ENCODE results near the gene LSG1. TPM values are rescaled to one million over a fixed set of nuclear protein-coding genes. Genes with fewer than 3 reads are reported as not detected.

LSG1 gene
- total and polyA plus RNA-seq, 2 experiments from 2014 or later: 49.2 to 57.1 TPM

DNA sequence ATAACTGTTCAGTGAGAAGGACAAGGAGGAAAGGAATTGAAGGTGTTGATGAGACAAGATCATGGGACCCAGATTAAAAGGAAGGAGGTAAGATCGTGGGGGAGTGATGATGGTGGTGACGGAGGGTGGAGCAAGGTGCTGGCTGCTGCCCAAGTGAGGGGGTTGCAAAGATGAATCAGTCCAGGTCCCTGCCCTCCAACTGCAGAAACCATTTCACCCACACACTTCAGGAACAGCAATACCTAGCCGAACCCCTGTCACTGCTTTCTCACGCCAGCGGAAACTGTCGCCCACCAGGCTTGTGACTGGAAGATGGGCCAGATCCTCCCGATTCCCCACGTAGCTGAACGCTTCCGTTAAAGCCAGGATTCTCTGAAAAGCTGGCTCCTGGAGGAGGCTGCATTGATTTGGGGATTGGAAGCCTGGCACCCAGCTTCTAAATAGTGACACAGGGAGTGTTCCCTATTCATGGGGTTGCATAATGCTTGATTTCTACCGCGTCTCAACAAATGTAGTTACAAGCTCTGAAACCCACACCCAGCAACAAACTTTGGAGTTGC is 3.2 kb upstream of the LSG1 start (continued):
- TF ChIP-seq ZNF331 (CRISPR knock-in tag; IDR thresholded peaks at IDR 0.05; ENCODE audit: low read depth): no peak
- TF ChIP-seq, protein P1, sequence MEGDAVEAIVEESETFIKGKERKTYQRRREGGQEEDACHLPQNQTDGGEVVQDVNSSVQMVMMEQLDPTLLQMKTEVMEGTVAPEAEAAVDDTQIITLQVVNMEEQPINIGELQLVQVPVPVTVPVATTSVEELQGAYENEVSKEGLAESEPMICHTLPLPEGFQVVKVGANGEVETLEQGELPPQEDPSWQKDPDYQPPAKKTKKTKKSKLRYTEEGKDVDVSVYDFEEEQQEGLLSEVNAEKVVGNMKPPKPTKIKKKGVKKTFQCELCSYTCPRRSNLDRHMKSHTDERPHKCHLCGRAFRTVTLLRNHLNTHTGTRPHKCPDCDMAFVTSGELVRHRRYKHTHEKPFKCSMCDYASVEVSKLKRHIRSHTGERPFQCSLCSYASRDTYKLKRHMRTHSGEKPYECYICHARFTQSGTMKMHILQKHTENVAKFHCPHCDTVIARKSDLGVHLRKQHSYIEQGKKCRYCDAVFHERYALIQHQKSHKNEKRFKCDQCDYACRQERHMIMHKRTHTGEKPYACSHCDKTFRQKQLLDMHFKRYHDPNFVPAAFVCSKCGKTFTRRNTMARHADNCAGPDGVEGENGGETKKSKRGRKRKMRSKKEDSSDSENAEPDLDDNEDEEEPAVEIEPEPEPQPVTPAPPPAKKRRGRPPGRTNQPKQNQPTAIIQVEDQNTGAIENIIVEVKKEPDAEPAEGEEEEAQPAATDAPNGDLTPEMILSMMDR (conservative IDR thresholded peaks at IDR 0.05; ENCODE audit: low read depth in 2 of 2): no peak
- TF ChIP-seq STAT1 (IDR thresholded peaks at IDR 0.05; ENCODE audit: unreplicated experiment): no peak

DNA sequence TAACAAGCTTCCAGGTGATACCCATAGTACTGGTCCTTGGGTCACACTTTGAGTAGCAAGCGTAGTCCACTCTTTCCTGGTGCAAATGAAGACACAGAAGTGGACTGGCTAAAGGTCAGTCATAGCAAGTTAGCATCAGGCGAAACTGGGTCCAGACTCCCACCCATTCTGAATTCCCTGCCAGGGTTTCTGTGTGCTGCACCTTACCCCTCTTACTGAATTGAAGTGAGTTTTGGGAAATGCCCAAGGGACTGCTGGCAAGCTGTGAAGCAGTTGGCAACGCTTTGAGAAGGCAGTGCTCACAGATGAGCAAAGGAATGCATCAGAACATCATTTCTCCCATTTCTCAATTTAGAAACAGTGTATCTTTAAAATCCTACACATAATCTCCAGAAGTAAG is 1.8 kb upstream of the LSG1 start:
- Histone ChIP-seq H3K79me2 (replicated peaks; ENCODE audit: insufficient read depth) (peaks cover 31% of the 10 kb centered on the region), H3K4me2 (no peak overlapping the region), H3K27ac (ENCODE audit: low read depth) (no peak overlapping the region), H2AFZ (no peak overlapping the region), H3F3A (replicated peaks; ENCODE audit: low read depth) (no peaks in the 10 kb centered on the region), H3K27me3 (ENCODE audit: insufficient read depth) (no peaks in the 10 kb centered on the region), H3K36me3 (ENCODE audit: insufficient read depth) (peaks cover 4% of the 10 kb centered on the region; the same call in 1 of the 2 replicates), H3K4me1 (ENCODE audit: insufficient read depth) (peaks cover 3% of the 10 kb centered on the region), H3K4me3 (no peak overlapping the region), H3K9me2 (ENCODE audit: insufficient read depth) (no peaks in the 10 kb centered on the region), H4K20me1 (replicated peaks; ENCODE audit: insufficient read depth) (peaks cover 9% of the 10 kb centered on the region)
- Mint-ChIP-seq H3K4me1 (peaks cover 9% of the 10 kb centered on the region), H3K9me3 (no peaks in the 10 kb centered on the region), H3K36me3 (ENCODE audit: low read depth) (peaks cover 11% of the 10 kb centered on the region; the same call in 2 of the 3 replicates), H3K27ac (no peak overlapping the region), H3K4me3 (peak overlapping the region; percentile 34; the same call in 1 of the 3 replicates), H3K27me3 (ENCODE audit: insufficient read depth, low read depth, poor library complexity) (peaks cover 4% of the 10 kb centered on the region)
- DNase-seq (ENCODE audit: low spot score): no peak
- no peak for ATAC-seq
- TF ChIP-seq JUNB (IDR thresholded peaks at IDR 0.05; ENCODE audit: unreplicated experiment) (no peak), STAT1 (IDR thresholded peaks at IDR 0.05; ENCODE audit: unreplicated experiment) (no peak), EZH2phosphoT487 (IDR thresholded peaks at IDR 0.05; ENCODE audit: unreplicated experiment) (no peak), EZH2 (IDR thresholded peaks at IDR 0.05; ENCODE audit: low read depth, unreplicated experiment) (no peak), POLR2AphosphoS5 (IDR thresholded peaks at IDR 0.05; ENCODE audit: low read depth) (no peak), NANOG (IDR thresholded peaks at IDR 0.05; ENCODE audit: borderline replicate concordance) (no peak), ZNF114 (CRISPR knock-in tag; IDR thresholded peaks at IDR 0.05) (no peak), ZNF331 (CRISPR knock-in tag; IDR thresholded peaks at IDR 0.05; ENCODE audit: low read depth) (no peak), CREB1 (CRISPR knock-in tag; IDR thresholded peaks at IDR 0.05; ENCODE audit: low read depth) (no peak)
- TF ChIP-seq, protein P2, sequence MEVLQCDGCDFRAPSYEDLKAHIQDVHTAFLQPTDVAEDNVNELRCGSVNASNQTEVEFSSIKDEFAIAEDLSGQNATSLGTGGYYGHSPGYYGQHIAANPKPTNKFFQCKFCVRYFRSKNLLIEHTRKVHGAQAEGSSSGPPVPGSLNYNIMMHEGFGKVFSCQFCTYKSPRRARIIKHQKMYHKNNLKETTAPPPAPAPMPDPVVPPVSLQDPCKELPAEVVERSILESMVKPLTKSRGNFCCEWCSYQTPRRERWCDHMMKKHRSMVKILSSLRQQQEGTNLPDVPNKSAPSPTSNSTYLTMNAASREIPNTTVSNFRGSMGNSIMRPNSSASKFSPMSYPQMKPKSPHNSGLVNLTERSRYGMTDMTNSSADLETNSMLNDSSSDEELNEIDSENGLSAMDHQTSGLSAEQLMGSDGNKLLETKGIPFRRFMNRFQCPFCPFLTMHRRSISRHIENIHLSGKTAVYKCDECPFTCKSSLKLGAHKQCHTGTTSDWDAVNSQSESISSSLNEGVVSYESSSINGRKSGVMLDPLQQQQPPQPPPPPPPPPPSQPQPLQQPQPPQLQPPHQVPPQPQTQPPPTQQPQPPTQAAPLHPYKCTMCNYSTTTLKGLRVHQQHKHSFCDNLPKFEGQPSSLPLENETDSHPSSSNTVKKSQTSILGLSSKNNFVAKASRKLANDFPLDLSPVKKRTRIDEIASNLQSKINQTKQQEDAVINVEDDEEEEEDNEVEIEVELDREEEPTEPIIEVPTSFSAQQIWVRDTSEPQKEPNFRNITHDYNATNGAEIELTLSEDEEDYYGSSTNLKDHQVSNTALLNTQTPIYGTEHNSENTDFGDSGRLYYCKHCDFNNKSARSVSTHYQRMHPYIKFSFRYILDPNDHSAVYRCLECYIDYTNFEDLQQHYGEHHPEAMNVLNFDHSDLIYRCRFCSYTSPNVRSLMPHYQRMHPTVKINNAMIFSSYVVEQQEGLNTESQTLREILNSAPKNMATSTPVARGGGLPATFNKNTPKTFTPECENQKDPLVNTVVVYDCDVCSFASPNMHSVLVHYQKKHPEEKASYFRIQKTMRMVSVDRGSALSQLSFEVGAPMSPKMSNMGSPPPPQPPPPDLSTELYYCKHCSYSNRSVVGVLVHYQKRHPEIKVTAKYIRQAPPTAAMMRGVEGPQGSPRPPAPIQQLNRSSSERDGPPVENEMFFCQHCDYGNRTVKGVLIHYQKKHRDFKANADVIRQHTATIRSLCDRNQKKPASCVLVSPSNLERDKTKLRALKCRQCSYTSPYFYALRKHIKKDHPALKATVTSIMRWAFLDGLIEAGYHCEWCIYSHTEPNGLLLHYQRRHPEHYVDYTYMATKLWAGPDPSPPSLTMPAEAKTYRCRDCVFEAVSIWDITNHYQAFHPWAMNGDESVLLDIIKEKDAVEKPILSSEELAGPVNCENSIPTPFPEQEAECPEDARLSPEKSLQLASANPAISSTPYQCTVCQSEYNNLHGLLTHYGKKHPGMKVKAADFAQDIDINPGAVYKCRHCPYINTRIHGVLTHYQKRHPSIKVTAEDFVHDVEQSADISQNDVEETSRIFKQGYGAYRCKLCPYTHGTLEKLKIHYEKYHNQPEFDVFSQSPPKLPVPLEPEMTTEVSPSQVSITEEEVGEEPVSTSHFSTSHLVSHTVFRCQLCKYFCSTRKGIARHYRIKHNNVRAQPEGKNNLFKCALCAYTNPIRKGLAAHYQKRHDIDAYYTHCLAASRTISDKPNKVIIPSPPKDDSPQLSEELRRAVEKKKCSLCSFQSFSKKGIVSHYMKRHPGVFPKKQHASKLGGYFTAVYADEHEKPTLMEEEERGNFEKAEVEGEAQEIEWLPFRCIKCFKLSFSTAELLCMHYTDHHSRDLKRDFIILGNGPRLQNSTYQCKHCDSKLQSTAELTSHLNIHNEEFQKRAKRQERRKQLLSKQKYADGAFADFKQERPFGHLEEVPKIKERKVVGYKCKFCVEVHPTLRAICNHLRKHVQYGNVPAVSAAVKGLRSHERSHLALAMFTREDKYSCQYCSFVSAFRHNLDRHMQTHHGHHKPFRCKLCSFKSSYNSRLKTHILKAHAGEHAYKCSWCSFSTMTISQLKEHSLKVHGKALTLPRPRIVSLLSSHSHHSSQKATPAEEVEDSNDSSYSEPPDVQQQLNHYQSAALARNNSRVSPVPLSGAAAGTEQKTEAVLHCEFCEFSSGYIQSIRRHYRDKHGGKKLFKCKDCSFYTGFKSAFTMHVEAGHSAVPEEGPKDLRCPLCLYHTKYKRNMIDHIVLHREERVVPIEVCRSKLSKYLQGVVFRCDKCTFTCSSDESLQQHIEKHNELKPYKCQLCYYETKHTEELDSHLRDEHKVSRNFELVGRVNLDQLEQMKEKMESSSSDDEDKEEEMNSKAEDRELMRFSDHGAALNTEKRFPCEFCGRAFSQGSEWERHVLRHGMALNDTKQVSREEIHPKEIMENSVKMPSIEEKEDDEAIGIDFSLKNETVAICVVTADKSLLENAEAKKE (CRISPR knock-in tag; IDR thresholded peaks at IDR 0.05): no peak
- TF ChIP-seq, protein P1 (conservative IDR thresholded peaks at IDR 0.05; ENCODE audit: low read depth in 2 of 2): no peak
- TF ChIP-seq, protein P3, sequence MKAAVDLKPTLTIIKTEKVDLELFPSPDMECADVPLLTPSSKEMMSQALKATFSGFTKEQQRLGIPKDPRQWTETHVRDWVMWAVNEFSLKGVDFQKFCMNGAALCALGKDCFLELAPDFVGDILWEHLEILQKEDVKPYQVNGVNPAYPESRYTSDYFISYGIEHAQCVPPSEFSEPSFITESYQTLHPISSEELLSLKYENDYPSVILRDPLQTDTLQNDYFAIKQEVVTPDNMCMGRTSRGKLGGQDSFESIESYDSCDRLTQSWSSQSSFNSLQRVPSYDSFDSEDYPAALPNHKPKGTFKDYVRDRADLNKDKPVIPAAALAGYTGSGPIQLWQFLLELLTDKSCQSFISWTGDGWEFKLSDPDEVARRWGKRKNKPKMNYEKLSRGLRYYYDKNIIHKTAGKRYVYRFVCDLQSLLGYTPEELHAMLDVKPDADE (IDR thresholded peaks at IDR 0.05): no peak
